NT2/D1 (cell line): Measurements from ENCODE around the gene SNCB.

Experiments
- SUZ12 ChIP-seq: IDR thresholded peaks from 2 replicates; pipeline ENCODE4 v1.6.1; 2011; ENCODE audit not compliant: insufficient read length, insufficient read depth; ENCODE audit errors: extremely low read depth
- ZNF274 ChIP-seq: IDR thresholded peaks from 2 replicates; pipeline ENCODE4 v1.6.1; 2011; ENCODE audit warnings: mild to moderate bottlenecking, low read depth, low read length

GRCh38 chr5:176573564-176574296 lies 56.6 kb downstream of the SNCB start:
- no peak for TF ChIP-seq ZNF274
- no peak for TF ChIP-seq SUZ12
